Ascending aorta (tissue), 2 donors: ENCODE results near the gene CMIP. TPM values are rescaled to one million over a fixed set of nuclear protein-coding genes. Genes with fewer than 3 reads are reported as not detected.

Source experiments
- DNase-seq, 2 donors: peaks; one replicate each; pipeline ENCODE4 v3.0.0-alpha.2; 2019; ENCODE audit warnings: low spot score in 2 of 2
- H3K27ac ChIP-seq, 2 donors: fragments of 200-600 bp; sonication (generic); one replicate each; pipeline ENCODE4 v1.5.1; 2016 to 2017; ENCODE audit warnings: mild to moderate bottlenecking in 1 of 2
- H3K27me3 ChIP-seq: fragments of 200-600 bp; sonication (generic); one replicate; pipeline ENCODE4 v1.5.1; 2017
- H3K36me3 ChIP-seq, 2 donors: fragments of 200-600 bp; sonication (generic); one replicate each; pipeline ENCODE4 v1.5.1; 2016
- H3K4me1 ChIP-seq, 2 donors: fragments of 200-600 bp; sonication (generic); one replicate each; pipeline ENCODE4 v1.5.1; 2016 to 2017; ENCODE audit warnings: mild to moderate bottlenecking in 1 of 2
- H3K4me3 ChIP-seq, 2 donors: fragments of 200-600 bp; sonication (generic); one replicate each; pipeline ENCODE4 v1.5.1; 2016 to 2017; ENCODE audit warnings: mild to moderate bottlenecking in 1 of 2
- H3K9me3 ChIP-seq, 2 donors: fragments of 200-600 bp; sonication (generic); one replicate each; pipeline ENCODE4 v1.5.1; 2016
- intact Hi-C: fragments of 100-400 bp; cut with DNase I; formaldehyde crosslinking; loops from one replicate; pipeline ENCODE4 v1.15.1; 2023
- total RNA-seq: library from RNA; depleted of rRNA; stranded (reverse); fragments of >200 nt; gene quantifications from one replicate; pipeline ENCODE4 v1.1.0, GENCODE V29; 2016
- TF ChIP-seq, protein P1 (sequence below), 3 experiments: fragments of 200-600 bp in 2 of 3; fragments of 450-650 bp in 1 of 3; sonication (generic) in 2 of 3; IDR thresholded peaks; one replicate each; pipeline ENCODE4 v1.5.1; 2016 to 2019; ENCODE audit warnings: antibody characterized with exemption in 3 of 3, mild to moderate bottlenecking in 1 of 3, moderate library complexity in 1 of 3

Gene CMIP
- total RNA-seq, 1 donor from 2014 or later: 110 TPM

- no peak overlapping the region for H3K27ac ChIP-seq
- H3K4me1 ChIP-seq: no peaks in the 10 kb centered on the region
- intact Hi-C loops: no loop called here
- TF ChIP-seq, protein P1, sequence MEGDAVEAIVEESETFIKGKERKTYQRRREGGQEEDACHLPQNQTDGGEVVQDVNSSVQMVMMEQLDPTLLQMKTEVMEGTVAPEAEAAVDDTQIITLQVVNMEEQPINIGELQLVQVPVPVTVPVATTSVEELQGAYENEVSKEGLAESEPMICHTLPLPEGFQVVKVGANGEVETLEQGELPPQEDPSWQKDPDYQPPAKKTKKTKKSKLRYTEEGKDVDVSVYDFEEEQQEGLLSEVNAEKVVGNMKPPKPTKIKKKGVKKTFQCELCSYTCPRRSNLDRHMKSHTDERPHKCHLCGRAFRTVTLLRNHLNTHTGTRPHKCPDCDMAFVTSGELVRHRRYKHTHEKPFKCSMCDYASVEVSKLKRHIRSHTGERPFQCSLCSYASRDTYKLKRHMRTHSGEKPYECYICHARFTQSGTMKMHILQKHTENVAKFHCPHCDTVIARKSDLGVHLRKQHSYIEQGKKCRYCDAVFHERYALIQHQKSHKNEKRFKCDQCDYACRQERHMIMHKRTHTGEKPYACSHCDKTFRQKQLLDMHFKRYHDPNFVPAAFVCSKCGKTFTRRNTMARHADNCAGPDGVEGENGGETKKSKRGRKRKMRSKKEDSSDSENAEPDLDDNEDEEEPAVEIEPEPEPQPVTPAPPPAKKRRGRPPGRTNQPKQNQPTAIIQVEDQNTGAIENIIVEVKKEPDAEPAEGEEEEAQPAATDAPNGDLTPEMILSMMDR (IDR thresholded peaks at IDR 0.05): no peak
- H3K4me3 ChIP-seq: no peak overlapping the region
- no peak for DNase-seq
- no peaks in the 10 kb centered on the region for H3K27me3 ChIP-seq
- no peaks in the 10 kb centered on the region for H3K9me3 ChIP-seq
- H3K36me3 ChIP-seq: peaks cover 9 to 20% of the 10 kb centered on the region in 2 donors
Measured at GRCh38 chr16:81650982-81651562, 206.5 kb downstream of the CMIP start.

- H3K27me3 ChIP-seq: no peaks in the 10 kb centered on the region
- H3K36me3 ChIP-seq: peaks cover 9 to 20% of the 10 kb centered on the region in 2 donors
- no peaks in the 10 kb centered on the region for H3K9me3 ChIP-seq
- TF ChIP-seq, protein P1 (IDR thresholded peaks at IDR 0.05): no peak
- no peak for DNase-seq
- H3K4me3 ChIP-seq: no peak overlapping the region
- H3K4me1 ChIP-seq: no peaks in the 10 kb centered on the region
- H3K27ac ChIP-seq: no peak overlapping the region
- intact Hi-C loops: no loop called here
Measured at GRCh38 chr16:81651758-81652718, 207.4 kb downstream of the CMIP start.

- H3K36me3 ChIP-seq: peaks cover 9 to 25% of the 10 kb centered on the region in 2 donors
- no peaks in the 10 kb centered on the region for H3K4me1 ChIP-seq
- DNase-seq: no peak
- H3K27me3 ChIP-seq: no peaks in the 10 kb centered on the region
- TF ChIP-seq, protein P1 (IDR thresholded peaks at IDR 0.05): no peak
- intact Hi-C loops: no loop called here
- no peaks in the 10 kb centered on the region for H3K9me3 ChIP-seq
- H3K27ac ChIP-seq: no peak overlapping the region
- no peak overlapping the region for H3K4me3 ChIP-seq
Measured at GRCh38 chr16:81652798-81653505, 208.3 kb downstream of the CMIP start.

DNA sequence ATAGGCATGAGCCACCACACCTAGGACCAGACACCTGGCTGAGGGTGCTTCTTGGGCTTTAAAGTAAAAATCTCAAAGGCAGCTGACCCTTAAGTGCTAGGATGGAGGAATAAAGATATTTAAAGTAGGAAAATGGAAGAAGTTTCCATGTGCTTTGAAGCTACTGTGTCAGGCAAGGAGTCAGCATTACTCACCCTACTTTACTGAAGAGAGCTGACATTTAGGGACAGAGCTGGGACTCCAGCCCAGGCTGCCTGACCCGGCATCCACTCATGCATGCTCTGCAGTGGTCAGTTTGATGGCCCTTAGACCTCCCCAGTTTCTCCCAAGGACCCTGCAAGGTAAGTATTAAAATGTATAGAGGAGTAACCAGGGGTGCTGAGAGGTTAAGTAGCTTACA is 209.7 kb downstream of the CMIP start:
- Histone ChIP-seq H3K9me3 (no peaks in the 10 kb centered on the region), H3K4me1 (no peaks in the 10 kb centered on the region), H3K27ac (no peak overlapping the region), H3K27me3 (no peaks in the 10 kb centered on the region), H3K36me3 (peaks cover 9 to 34% of the 10 kb centered on the region in 2 donors), H3K4me3 (no peak overlapping the region)
- TF ChIP-seq, protein P1 (IDR thresholded peaks at IDR 0.05): no peak
- intact Hi-C loops: no loop called here
- no peak for DNase-seq

- intact Hi-C loops: no loop called here
Measured at GRCh38 chr16:81655469-81656162, 211.0 kb downstream of the CMIP start.

More at GRCh38 chr16:81655469-81656162, 211.0 kb downstream of the CMIP start:
- Histone ChIP-seq H3K4me1 (no peaks in the 10 kb centered on the region), H3K36me3 (peaks cover 9 to 37% of the 10 kb centered on the region in 2 donors), H3K9me3 (no peaks in the 10 kb centered on the region), H3K27ac (no peak overlapping the region), H3K4me3 (no peak overlapping the region), H3K27me3 (no peaks in the 10 kb centered on the region)
- TF ChIP-seq, protein P1 (IDR thresholded peaks at IDR 0.05): no peak
- DNase-seq: no peak
